Measurements from ENCODE around the gene ARHGAP9.
"Not testable (repeated sequence)": the region's sequence is repeated elsewhere in the genome, so short reads cannot be mapped to it uniquely, and the experiment has no call there.

Gene ARHGAP9

DNA sequence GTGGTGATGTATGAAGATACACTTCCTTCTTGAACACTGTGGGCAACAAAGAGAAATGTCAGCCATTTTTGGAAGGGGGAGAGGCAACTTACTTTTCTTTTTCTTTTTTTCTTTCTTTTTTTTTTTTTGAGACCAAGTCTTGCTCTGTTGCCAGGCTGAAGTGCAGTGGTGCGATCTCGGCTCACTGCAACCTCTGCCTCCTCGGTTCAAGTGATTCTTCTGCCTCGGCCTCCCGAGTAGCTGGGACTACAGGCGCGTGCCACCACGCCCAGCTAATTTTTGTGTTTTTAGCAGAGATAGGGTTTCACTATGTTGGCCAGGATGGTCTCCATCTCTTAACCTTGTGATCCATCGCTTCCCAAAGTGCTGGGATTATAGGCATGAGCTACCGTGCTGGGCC is 38.1 kb upstream of the ARHGAP9 start:
- not testable (repeated sequence) for DNase-seq (ENCODE audit: low read depth in 2 of 2)

GRCh38 chr12:57517187-57517586 is 37.5 kb upstream of the ARHGAP9 start:
- DNase-seq (ENCODE audit: low read depth in 2 of 2) = no peak

GRCh38 chr12:57516617-57517153 is 37.0 kb upstream of the ARHGAP9 start:
- no peak for DNase-seq (ENCODE audit: low read depth in 2 of 2)

GRCh38 chr12:57515934-57516541 is 36.4 kb upstream of the ARHGAP9 start:
- DNase-seq (ENCODE audit: low read depth in 2 of 2) = no peak

DNA sequence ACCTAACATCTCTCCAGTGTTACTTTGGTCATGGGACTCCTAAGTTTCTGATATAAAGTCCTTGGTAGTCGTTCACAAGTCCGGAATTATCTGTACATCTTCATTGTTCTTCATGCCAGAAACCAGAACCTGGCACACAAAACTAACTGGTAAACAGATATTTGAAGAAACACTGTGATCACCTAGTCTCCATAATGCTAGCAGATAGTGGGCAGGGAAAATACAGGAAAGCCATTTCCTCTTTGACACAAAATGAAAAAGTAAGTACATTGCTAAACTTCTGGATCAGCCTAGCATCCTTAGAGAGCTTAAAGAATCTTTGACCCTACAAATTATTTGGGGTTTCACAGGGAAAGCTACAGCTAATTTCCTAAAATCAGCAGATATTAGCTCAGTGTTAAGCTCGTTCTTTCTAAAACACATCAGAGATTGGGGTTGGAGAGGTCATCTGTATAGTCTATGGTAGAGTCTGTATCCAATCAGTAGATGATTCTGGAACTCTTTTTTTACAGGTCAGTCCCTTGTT is 35.8 kb upstream of the ARHGAP9 start:
- no peak for DNase-seq (ENCODE audit: low read depth in 2 of 2)

DNA sequence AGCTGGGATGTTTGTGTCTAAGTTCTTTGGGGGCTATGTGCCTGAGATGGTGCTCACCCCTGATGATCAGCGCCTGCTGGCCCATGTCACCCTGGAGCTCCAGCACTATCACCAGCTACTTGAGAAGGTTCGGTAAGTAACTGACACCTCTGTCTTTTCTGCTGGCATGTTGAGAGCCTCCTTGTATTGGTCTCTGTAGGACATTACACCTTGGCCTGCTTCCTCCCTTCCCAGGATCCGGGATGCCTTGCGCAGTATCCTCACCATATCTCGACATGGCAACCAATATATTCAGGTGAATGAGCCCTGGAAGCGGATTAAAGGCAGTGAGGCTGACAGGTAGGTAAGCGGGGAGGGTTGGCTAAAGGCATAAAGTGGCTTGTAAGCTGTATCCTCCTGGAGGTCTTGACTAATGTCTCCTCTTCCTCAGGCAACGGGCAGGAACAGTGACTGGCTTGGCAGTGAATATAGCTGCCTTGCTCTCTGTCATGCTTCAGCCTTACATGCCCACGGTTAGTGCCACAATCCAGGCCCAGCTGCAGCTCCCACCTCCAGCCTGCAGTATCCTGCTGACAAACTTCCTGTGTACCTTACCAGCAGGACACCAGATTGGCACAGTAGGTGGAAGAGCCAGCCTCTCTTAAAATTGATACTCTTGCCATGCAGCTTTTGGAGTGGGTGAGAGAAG is 35.2 kb upstream of the ARHGAP9 start:
- no peak for DNase-seq (ENCODE audit: low read depth in 2 of 2)

- DNase-seq (ENCODE audit: low read depth in 2 of 2) = not testable (repeated sequence)
Observed at GRCh38 chr12:57514246-57514645, 34.6 kb upstream of the ARHGAP9 start.

GRCh38 chr12:57513677-57514076 is 34.0 kb upstream of the ARHGAP9 start:
- not testable (repeated sequence) for DNase-seq (ENCODE audit: low read depth in 2 of 2)

DNA sequence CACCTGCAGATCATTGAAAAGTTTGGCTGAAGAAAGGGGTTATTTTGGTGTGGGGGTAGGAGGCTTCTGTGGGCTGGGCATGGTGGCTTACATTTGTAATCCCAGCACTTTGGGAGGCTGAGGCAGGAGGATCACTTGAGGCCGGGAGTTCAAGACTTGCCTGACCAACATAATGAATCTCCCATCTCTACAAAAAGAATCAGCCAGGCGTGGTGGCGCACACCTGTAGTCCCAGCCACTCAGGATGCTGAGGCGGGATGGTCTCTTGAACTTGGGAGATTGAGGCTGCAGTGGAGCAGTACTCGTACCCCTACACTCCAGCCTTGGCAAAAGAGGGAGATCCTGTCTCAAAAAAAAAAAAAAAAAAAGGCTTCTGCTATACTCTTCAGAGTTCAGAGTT is 33.6 kb upstream of the ARHGAP9 start:
- no peak for DNase-seq (ENCODE audit: low read depth in 2 of 2)

DNA sequence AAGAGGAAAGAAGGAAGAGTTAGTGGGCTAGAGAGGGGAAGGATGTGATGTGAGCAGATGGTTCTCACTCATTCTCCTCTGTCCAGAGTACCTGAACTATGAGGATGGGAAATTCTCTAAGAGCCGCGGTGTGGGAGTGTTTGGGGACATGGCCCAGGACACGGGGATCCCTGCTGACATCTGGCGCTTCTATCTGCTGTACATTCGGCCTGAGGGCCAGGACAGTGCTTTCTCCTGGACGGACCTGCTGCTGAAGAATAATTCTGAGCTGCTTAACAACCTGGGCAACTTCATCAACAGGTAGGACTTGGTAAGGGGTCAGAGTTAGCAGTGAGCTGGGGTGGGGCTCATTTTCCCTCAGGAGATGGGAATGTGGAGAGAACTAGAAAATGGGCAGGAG is 33.0 kb upstream of the ARHGAP9 start:
- DNase-seq (ENCODE audit: low read depth in 2 of 2) = no peak

GRCh38 chr12:57511588-57512325 is 32.1 kb upstream of the ARHGAP9 start:
- no peak for DNase-seq (ENCODE audit: low read depth in 2 of 2)

DNA sequence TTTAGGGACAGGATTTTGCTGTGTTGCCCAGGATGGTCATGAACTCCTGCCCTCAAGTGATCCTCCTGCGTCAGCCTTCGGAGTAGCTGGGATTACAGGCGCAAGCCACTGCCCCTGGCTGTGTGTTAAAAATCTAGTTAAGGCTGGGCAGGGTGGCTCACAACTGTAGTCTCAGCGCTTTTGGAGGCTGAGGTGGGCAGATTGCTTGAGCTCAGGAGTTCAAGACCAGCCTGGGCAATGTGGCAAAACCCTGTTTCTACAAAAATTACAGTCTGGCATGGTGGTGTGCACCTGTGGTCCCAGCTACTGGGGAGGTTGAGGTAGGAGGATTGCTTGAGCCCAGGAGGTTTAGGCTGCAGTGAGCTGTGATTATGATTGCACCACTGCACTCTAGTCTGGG is 31.5 kb upstream of the ARHGAP9 start:
- DNase-seq (ENCODE audit: low read depth in 2 of 2) = no peak

DNA sequence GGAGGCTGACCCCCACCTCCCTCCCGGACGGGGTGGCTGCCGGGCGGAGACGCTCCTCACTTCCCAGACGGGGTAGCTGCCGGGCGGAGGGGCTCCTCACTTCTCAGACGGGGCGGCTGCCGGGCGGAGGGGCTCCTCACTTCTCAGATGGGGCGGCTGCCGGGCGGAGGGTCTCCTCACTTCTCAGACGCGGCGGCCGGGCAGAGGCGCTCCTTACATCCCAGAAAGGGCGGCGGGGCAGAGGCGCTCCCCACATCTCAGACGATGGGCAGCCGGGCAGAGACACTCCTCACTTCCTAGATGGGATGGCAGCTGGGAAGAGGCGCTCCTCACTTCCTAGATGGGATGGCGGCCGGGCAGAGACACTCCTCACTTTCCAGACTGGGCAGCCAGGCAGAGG is 28.1 kb upstream of the ARHGAP9 start:
- not testable (repeated sequence) for DNase-seq (ENCODE audit: low read depth in 2 of 2)

DNA sequence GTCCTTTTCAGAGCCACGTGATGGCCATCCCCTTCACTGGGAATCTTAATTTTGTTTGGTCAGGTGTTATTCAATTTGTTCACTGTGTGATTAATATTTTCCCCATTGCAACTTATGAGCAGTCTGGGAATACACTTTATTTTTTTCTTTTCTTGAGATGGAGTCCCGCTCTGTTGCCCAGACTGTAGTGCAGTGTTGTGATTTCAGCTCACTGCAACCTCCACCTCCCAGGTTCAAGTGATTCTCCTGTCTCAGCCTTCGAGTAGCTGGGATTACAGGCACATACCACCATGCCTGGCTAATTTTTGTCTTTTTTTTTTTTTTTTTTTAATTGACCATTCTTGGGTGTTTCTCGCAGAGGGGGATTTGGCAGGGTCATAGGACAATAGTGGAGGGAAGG is 26.9 kb upstream of the ARHGAP9 start:
- not testable (repeated sequence) for DNase-seq (ENCODE audit: low read depth in 2 of 2)

- not testable (repeated sequence) for DNase-seq (ENCODE audit: low read depth in 2 of 2)
Observed at GRCh38 chr12:57502311-57502969, 22.8 kb upstream of the ARHGAP9 start.

DNA sequence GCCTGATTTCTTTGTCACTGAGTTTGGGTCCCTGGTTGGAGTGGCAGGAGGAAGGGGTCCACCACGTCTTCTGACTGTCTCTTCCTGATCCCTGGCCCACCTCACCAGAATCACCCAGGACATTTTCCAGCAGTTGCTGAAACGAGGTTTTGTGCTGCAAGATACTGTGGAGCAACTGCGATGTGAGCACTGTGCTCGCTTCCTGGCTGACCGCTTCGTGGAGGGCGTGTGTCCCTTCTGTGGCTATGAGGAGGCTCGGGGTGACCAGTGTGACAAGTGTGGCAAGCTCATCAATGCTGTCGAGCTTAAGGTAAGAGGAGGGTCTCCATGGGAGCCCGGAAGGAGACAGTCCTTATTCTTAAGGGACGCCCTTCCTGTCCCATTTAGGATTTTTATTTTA is 20.5 kb upstream of the ARHGAP9 start:
- no peak for DNase-seq (ENCODE audit: low read depth in 2 of 2)

DNA sequence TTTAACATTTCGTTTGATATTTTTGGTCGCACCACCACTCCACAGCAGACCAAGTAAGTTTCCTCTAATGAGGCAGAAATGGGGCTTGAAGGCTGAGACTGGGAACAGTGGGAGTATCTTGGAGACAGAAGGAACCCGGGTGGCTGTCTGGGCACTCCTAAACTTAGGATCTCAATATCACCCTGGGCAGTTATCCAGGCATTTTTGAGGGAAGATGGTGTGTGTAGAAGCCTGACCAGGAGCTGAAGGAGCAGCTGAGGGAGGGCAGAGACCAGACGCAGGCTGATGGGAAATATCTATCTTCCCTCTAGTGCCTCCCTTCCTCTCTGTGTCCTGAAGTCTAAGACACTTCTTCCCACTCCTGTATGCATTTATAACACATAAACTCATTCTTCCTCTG is 18.9 kb upstream of the ARHGAP9 start:
- DNase-seq (ENCODE audit: low read depth in 2 of 2) = no peak

DNA sequence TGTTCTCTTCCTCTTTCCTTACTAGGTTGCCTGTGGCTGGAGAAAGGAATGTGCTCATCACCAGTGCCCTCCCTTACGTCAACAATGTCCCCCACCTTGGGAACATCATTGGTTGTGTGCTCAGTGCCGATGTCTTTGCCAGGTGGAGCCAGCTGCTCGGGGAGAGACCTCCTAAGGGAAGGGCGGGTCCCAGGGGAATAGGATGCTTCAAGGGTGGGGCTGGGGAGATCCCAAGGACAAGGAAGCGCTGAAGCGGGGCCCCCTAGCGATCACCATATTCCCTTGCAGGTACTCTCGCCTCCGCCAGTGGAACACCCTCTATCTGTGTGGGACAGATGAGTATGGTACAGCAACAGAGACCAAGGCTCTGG is 18.5 kb upstream of the ARHGAP9 start:
- DNase-seq (ENCODE audit: low read depth in 2 of 2) = no peak

- DNase-seq (ENCODE audit: low read depth in 2 of 2) = no peak
Observed at GRCh38 chr12:57497223-57498131, 17.8 kb upstream of the ARHGAP9 start.

DNA sequence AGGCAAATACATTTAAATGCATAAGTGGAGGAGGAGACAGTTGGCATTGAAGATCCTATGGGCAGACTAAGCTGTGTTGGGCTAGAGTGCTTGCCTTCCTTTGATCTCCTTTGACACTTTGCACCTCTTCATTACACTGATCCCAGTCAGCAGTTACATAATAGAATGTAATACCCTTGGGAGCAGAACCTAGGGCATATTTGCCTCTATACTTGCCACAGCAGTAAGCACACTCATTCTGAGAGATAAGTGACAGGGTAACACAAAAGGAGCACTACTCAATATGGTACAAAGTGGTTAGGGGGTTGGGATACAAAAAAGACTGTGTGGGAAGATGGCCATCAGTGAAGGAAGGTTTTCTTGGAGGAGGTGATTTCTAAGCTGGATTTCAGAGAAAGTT is 17.2 kb upstream of the ARHGAP9 start:
- no peak for DNase-seq (ENCODE audit: low read depth in 2 of 2)
